NCI-H1694 (cell line): ENCODE measurements around the gene SV2C.
"Not testable (repeated sequence)": the region's sequence is repeated elsewhere in the genome, so short reads cannot be mapped to it uniquely, and the experiment has no call there.

Source experiments
- DNase-seq: peaks from one replicate; lab custom pipeline; 2025; lab: John Stamatoyannopoulos, UW

The SV2C gene

GRCh38 chr5:76257225-76257833 lies 174.1 kb downstream of the SV2C start:
- DNase-seq = no peak

GRCh38 chr5:76257897-76258296 lies 174.7 kb downstream of the SV2C start:
- no peak for DNase-seq

GRCh38 chr5:76264681-76265080 lies 181.5 kb downstream of the SV2C start:
- no peak for DNase-seq

GRCh38 chr5:76269259-76269931 lies 186.2 kb downstream of the SV2C start:
- DNase-seq = no peak

- DNase-seq = no peak
Observed at GRCh38 chr5:76269932-76270610, 186.9 kb downstream of the SV2C start.

GRCh38 chr5:76271836-76272235 lies 188.7 kb downstream of the SV2C start:
- no peak for DNase-seq

GRCh38 chr5:76273206-76273885 lies 190.2 kb downstream of the SV2C start:
- DNase-seq = no peak

GRCh38 chr5:76274571-76274970 lies 191.4 kb downstream of the SV2C start:
- DNase-seq = no peak

GRCh38 chr5:76277736-76278135 lies 194.6 kb downstream of the SV2C start:
- no peak for DNase-seq

- no peak for DNase-seq
Observed at GRCh38 chr5:76278261-76278789, 195.1 kb downstream of the SV2C start.

- DNase-seq = no peak
Observed at GRCh38 chr5:76280494-76280893, 197.3 kb downstream of the SV2C start.

- DNase-seq = no peak
Observed at GRCh38 chr5:76283670-76284069, 200.5 kb downstream of the SV2C start.

- no peak for DNase-seq
Observed at GRCh38 chr5:76289692-76290091, 206.5 kb downstream of the SV2C start.

GRCh38 chr5:76290321-76290757 lies 207.2 kb downstream of the SV2C start:
- DNase-seq = no peak

- no peak for DNase-seq
Observed at GRCh38 chr5:76291305-76292077, 208.3 kb downstream of the SV2C start.

GRCh38 chr5:76292620-76293322 lies 209.6 kb downstream of the SV2C start:
- DNase-seq = no peak

GRCh38 chr5:76294573-76294972 lies 211.4 kb downstream of the SV2C start:
- no peak for DNase-seq

- no peak for DNase-seq
Observed at GRCh38 chr5:76298852-76299251, 215.7 kb downstream of the SV2C start.

- no peak for DNase-seq
Observed at GRCh38 chr5:76299592-76299991, 216.4 kb downstream of the SV2C start.

GRCh38 chr5:76301932-76302331 lies 218.7 kb downstream of the SV2C start:
- not testable (repeated sequence) for DNase-seq

GRCh38 chr5:76302661-76303060 lies 219.5 kb downstream of the SV2C start:
- DNase-seq = not testable (repeated sequence)
